Activated B cell treated with CpG ODN at 0.5 μM for 24 hours (primary cell): ENCODE results near the gene BAZ2B. TPM values are rescaled to one million over a fixed set of nuclear protein-coding genes. Genes with fewer than 3 reads are reported as not detected.

Source experiments
- ATAC-seq: fragments of 200-7000 bp; cut with Tn5 transposase; one replicate; pipeline ENCODE4 v1.10.0; 2021; ENCODE audit warnings: low read depth, mild to moderate bottlenecking, moderate library complexity
- CTCF ChIA-PET: fragments of 350-600 bp; sonication (Branson Sonifier 250); formaldehyde crosslinking; loops from one replicate; lab custom pipeline; 2021; ENCODE audit warnings: antibody characterized with exemption; lab: Charles Lee
- POLR2A ChIA-PET: fragments of 350-600 bp; sonication (Branson Sonifier 250); formaldehyde crosslinking; loops from one replicate; lab custom pipeline; 2021; ENCODE audit warnings: antibody characterized with exemption; lab: Charles Lee
- DNase-seq: peaks from one replicate; pipeline ENCODE4 v3.0.0; 2022
- H3K27ac Mint-ChIP-seq: one replicate; pipeline ENCODE4 v1.8.0; 2020; ENCODE audit warnings: mixed read lengths
- H3K27me3 Mint-ChIP-seq: one replicate; pipeline ENCODE4 v1.8.0; 2021; ENCODE audit warnings: mixed read lengths
- H3K36me3 Mint-ChIP-seq: one replicate; pipeline ENCODE4 v1.8.0; 2021; ENCODE audit warnings: low read depth, mixed read lengths
- H3K4me1 Mint-ChIP-seq: one replicate; pipeline ENCODE4 v1.8.0; 2021; ENCODE audit warnings: mixed read lengths
- H3K4me3 Mint-ChIP-seq: one replicate; pipeline ENCODE4 v1.8.0; 2020; ENCODE audit warnings: mild to moderate bottlenecking, mixed read lengths
- H3K9me3 Mint-ChIP-seq: one replicate; pipeline ENCODE4 v1.8.0; 2020; ENCODE audit warnings: mixed read lengths
- CTCF ChIP-seq: fragments of 200-600 bp; IDR thresholded peaks from one replicate; pipeline ENCODE4 v1.8.0; 2022; ENCODE audit warnings: antibody characterized with exemption, mild to moderate bottlenecking
- intact Hi-C: fragments of 100-400 bp; cut with micrococcal nuclease; formaldehyde crosslinking; loops from one replicate; pipeline ENCODE4 v1.15.1; 2024
- total RNA-seq: library from RNA; stranded (reverse); gene quantifications from 2 replicates; pipeline ENCODE4 v1.2.3, GENCODE V29; 2022

The BAZ2B gene
- total RNA-seq, 1 donor from 2014 or later: 22.0 TPM

DNA sequence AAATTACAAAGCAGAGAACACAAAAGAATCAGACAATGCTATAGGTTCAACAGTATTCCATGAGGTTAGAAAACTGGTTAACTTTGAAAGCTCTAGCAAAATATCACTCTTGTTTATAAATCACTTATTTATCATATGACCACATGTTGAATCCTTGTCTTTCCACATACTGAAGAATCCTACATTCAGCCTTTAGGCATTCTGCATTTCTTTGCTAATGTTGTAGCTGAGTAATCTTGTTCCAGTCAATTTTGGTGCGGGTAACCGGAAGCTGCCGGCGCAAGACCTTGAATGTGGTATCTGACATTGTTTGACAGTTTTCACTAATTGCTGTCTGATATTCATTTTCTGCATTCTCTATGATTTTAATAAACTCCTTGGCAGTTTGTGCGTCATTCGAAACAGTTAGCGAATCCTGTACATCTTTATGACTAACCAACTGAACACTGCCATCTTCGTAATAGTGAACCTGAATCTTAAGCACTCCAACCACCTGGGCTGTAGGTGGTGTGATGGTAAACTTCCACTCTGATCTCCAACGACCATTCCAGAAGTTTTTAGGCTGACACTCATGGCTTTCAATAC is 154.1 kb downstream of the BAZ2B start:
- no peaks in the 10 kb centered on the region for H3K9me3 Mint-ChIP-seq
- peaks cover 5% of the 10 kb centered on the region for H3K36me3 Mint-ChIP-seq
- H3K4me1 Mint-ChIP-seq: peaks cover 11% of the 10 kb centered on the region
- no peak for ATAC-seq
- POLR2A ChIA-PET: interaction anchor here (0.7 kb wide), 1 partner anchor 344 kb away, joined by 3 read pairs; no protein-coding TSS in a partner anchor
- no peak overlapping the region for H3K4me3 Mint-ChIP-seq
- H3K27ac Mint-ChIP-seq: no peak overlapping the region
- no peak for DNase-seq
- CTCF ChIA-PET: no interaction called here
- no peaks in the 10 kb centered on the region for H3K27me3 Mint-ChIP-seq
- intact Hi-C loops: no loop called here
- TF ChIP-seq CTCF: no peak

GRCh38 chr2:159461076-159461475 is 155.3 kb downstream of the BAZ2B start:
- no peak for DNase-seq
- ChIA-PET CTCF (no interaction called here), POLR2A (no interaction called here)
- H3K9me3 Mint-ChIP-seq: no peaks in the 10 kb centered on the region
- no peak overlapping the region for H3K27ac Mint-ChIP-seq
- no peak for TF ChIP-seq CTCF
- H3K27me3 Mint-ChIP-seq: no peaks in the 10 kb centered on the region
- H3K4me3 Mint-ChIP-seq: no peak overlapping the region
- ATAC-seq: no peak
- intact Hi-C loops: no loop called here
- peaks cover 18% of the 10 kb centered on the region for H3K4me1 Mint-ChIP-seq
- peaks cover 5% of the 10 kb centered on the region for H3K36me3 Mint-ChIP-seq

- H3K9me3 Mint-ChIP-seq: no peaks in the 10 kb centered on the region
- DNase-seq (no peak), ATAC-seq (no peak)
- TF ChIP-seq CTCF: no peak
- peaks cover 5% of the 10 kb centered on the region for H3K36me3 Mint-ChIP-seq
- H3K4me1 Mint-ChIP-seq: peaks cover 21% of the 10 kb centered on the region
- H3K27me3 Mint-ChIP-seq: no peaks in the 10 kb centered on the region
- ChIA-PET POLR2A (no interaction called here), CTCF (no interaction called here)
- H3K27ac Mint-ChIP-seq: no peak overlapping the region
- H3K4me3 Mint-ChIP-seq: no peak overlapping the region
- intact Hi-C loops: no loop called here
Observed at GRCh38 chr2:159460227-159460626, 156.1 kb downstream of the BAZ2B start.

DNA sequence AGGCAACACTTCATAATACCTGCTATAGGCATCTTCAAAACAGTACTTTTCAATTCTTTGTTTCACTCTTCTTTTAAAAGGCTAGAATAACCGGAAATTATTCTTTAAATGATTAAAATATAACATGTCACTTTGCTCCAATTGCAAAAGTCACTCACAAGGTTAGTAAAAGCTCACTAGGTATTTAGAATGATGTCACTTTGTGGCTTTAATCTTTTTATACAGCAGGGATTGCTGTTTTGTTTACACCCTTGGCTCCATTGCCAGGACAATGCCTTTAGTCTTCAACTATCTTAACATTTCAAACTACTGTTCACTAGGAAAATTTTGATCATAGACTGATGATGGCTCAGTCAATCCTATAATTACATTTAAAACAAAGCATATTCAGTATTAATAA is 157.1 kb downstream of the BAZ2B start:
- POLR2A ChIA-PET: no interaction called here
- H3K4me1 Mint-ChIP-seq: peaks cover 21% of the 10 kb centered on the region
- CTCF ChIA-PET: no interaction called here
- no peak overlapping the region for H3K4me3 Mint-ChIP-seq
- H3K36me3 Mint-ChIP-seq: peaks cover 4% of the 10 kb centered on the region
- no peak for ATAC-seq
- no peaks in the 10 kb centered on the region for H3K9me3 Mint-ChIP-seq
- intact Hi-C loops: no loop called here
- no peak for DNase-seq
- TF ChIP-seq CTCF: no peak
- H3K27ac Mint-ChIP-seq: no peak overlapping the region
- no peaks in the 10 kb centered on the region for H3K27me3 Mint-ChIP-seq

DNA sequence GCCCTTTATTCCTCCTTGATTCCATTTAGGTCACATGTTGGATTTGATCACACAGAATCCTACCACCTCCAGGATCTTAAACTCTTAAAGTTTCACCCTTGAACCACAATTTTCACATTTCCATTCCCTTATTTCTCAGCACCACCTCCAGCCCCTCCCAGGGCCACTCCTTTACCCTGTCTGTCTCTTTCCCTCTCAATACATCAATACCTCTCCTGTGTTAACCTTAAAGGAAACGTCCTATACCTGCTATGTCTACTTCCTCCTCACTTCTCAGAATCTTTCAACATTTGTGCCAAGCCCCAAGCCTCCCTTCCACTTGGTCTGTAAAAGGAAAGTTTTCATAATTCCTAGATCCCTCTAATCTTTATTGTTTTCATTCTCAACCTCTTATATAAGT is 158.8 kb downstream of the BAZ2B start:
- H3K9me3 Mint-ChIP-seq: no peaks in the 10 kb centered on the region
- H3K27ac Mint-ChIP-seq: peak overlapping the region; percentile 15
- ChIA-PET CTCF (no interaction called here), POLR2A (no interaction called here)
- intact Hi-C loops: no loop called here
- DNase-seq (no peak), ATAC-seq (no peak)
- H3K27me3 Mint-ChIP-seq: no peaks in the 10 kb centered on the region
- no peaks in the 10 kb centered on the region for H3K36me3 Mint-ChIP-seq
- no peak for TF ChIP-seq CTCF
- H3K4me3 Mint-ChIP-seq: no peak overlapping the region
- H3K4me1 Mint-ChIP-seq: peaks cover 21% of the 10 kb centered on the region
